ENCODE data around the gene ZEB2.

- TF ChIP-seq, protein P1, sequence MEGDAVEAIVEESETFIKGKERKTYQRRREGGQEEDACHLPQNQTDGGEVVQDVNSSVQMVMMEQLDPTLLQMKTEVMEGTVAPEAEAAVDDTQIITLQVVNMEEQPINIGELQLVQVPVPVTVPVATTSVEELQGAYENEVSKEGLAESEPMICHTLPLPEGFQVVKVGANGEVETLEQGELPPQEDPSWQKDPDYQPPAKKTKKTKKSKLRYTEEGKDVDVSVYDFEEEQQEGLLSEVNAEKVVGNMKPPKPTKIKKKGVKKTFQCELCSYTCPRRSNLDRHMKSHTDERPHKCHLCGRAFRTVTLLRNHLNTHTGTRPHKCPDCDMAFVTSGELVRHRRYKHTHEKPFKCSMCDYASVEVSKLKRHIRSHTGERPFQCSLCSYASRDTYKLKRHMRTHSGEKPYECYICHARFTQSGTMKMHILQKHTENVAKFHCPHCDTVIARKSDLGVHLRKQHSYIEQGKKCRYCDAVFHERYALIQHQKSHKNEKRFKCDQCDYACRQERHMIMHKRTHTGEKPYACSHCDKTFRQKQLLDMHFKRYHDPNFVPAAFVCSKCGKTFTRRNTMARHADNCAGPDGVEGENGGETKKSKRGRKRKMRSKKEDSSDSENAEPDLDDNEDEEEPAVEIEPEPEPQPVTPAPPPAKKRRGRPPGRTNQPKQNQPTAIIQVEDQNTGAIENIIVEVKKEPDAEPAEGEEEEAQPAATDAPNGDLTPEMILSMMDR (conservative IDR thresholded peaks at IDR 0.05; ENCODE audit: low read length): no peak
- no peak for TF ChIP-seq EZH2phosphoT487 (IDR thresholded peaks at IDR 0.05; ENCODE audit: borderline replicate concordance, low read depth, low read length)
Measured at GRCh38 chr2:144550911-144551310, 31.0 kb upstream of the ZEB2 start.

Data from OCI-LY7 (cell line).